K562 (cell line): ENCODE results near the gene ORAI2. TPM values are rescaled to one million over a fixed set of nuclear protein-coding genes. Genes with fewer than 3 reads are reported as not detected.
A peak's percentile ranks its signal among the peaks of the same experiment; 100 is the strongest.

Experiments
- ARID4B ChIP-seq: sonication (generic); formaldehyde crosslinking; IDR thresholded peaks from 2 replicates; pipeline ENCODE4 v1.8.0; 2022; ENCODE audit warnings: mild to moderate bottlenecking, missing genetic modification reagents
- BRCA1 ChIP-seq, 2 experiments: fragments of 450-650 bp in 1 of 2; sonication (generic) in 1 of 2; formaldehyde crosslinking in 1 of 2; IDR thresholded peaks; 2 replicates each; pipeline versions ENCODE4 v1.5.0 to v1.6.1; 2017 to 2020; ENCODE audit warnings: mild to moderate bottlenecking in 1 of 2, missing genetic modification reagents in 1 of 2
- CTCFL ChIP-seq: IDR thresholded peaks from 2 replicates; pipeline ENCODE4 v1.6.1; 2011; ENCODE audit warnings: borderline replicate concordance, low read depth, mild to moderate bottlenecking, moderate library complexity, low read length; ENCODE audit not compliant: insufficient read depth, poor library complexity, severe bottlenecking
- ESRRA ChIP-seq: fragments of 450-650 bp; IDR thresholded peaks from 2 replicates; pipeline ENCODE4 v1.6.1; 2014; ENCODE audit warnings: low read depth, mild to moderate bottlenecking, moderate library complexity, borderline replicate concordance
- ETV6 ChIP-seq, 3 experiments: fragments of 150-350 bp in 1 of 3; sonication (generic) in 1 of 3; formaldehyde crosslinking in 1 of 3; IDR thresholded peaks; 2 replicates each; pipeline versions ENCODE4 v1.6.1 to v1.8.0; 2014 to 2022; ENCODE audit warnings: borderline replicate concordance in 2 of 3, low read depth in 2 of 3, antibody characterized with exemption in 1 of 3, low read length in 1 of 3, mild to moderate bottlenecking in 1 of 3, missing genetic modification reagents in 1 of 3
- GTF2F1 ChIP-seq: IDR thresholded peaks from 2 replicates; pipeline ENCODE4 v1.6.1; 2011; ENCODE audit warnings: low read depth, low read length, improper control_type of control experiment
- HINFP ChIP-seq: fragments of 450-650 bp; conservative IDR thresholded peaks from 2 replicates; pipeline ENCODE4 v1.6.1; 2016; ENCODE audit warnings: missing genetic modification characterization, low read depth, mild to moderate bottlenecking, control low read depth, missing compliant biosample characterization
- MAZ ChIP-seq, 2 experiments: fragments of 450-650 bp in 1 of 2; sonication (generic) in 1 of 2; formaldehyde crosslinking; IDR thresholded peaks in 1 of 2; conservative IDR thresholded peaks in 1 of 2; 2 replicates each; pipeline versions ENCODE4 v1.4.0 to v1.5.0; 2020; ENCODE audit warnings: mild to moderate bottlenecking in 1 of 2, missing genetic modification reagents in 1 of 2
- NFYB ChIP-seq: IDR thresholded peaks from 2 replicates; pipeline ENCODE4 v1.6.1; 2011; ENCODE audit warnings: mild to moderate bottlenecking, moderate library complexity; ENCODE audit not compliant: insufficient read length; ENCODE audit errors: extremely low read depth
- POLR3G ChIP-seq: IDR thresholded peaks from 2 replicates; pipeline ENCODE4 v1.6.1; 2011; ENCODE audit not compliant: insufficient read length, insufficient replicate concordance; ENCODE audit errors: extremely low read depth
- PREB ChIP-seq: sonication (generic); formaldehyde crosslinking; IDR thresholded peaks from 2 replicates; pipeline ENCODE4 v1.8.1; 2023; ENCODE audit warnings: mild to moderate bottlenecking, missing genetic modification reagents
- RFX1 ChIP-seq: fragments of 450-650 bp; IDR thresholded peaks from 2 replicates; pipeline ENCODE4 v1.6.1; 2016; ENCODE audit warnings: mild to moderate bottlenecking, moderate library complexity
- RFX5 ChIP-seq: IDR thresholded peaks from 2 replicates; pipeline ENCODE4 v1.6.1; 2011; ENCODE audit warnings: low read depth, mild to moderate bottlenecking, improper control_type of control experiment, low read length
- SAFB2 ChIP-seq: fragments of 200-400 bp; formaldehyde crosslinking; IDR thresholded peaks from 2 replicates; pipeline ENCODE4 v1.6.1; 2018; ENCODE audit warnings: borderline replicate concordance, low read length, low read depth, moderate library complexity; ENCODE audit not compliant: severe bottlenecking
- XRCC5 ChIP-seq: fragments of 200-400 bp; formaldehyde crosslinking; IDR thresholded peaks from 2 replicates; pipeline ENCODE4 v1.6.1; 2017; ENCODE audit warnings: low read depth, mild to moderate bottlenecking, low read length
- ZNF695 ChIP-seq: fragments of 450-650 bp; formaldehyde crosslinking; IDR thresholded peaks from 2 replicates; pipeline ENCODE4 v1.4.0; 2020; ENCODE audit warnings: mild to moderate bottlenecking, moderate library complexity
- polyA plus RNA-seq, 8 experiments: library from polyadenylated mRNA; depleted of rRNA in 4 of 8; stranded (reverse) in 5 of 8; unstranded in 3 of 8; fragments of >200 nt; fragmentation: Nextera tagmentation in 2 of 8; fragmentation: Illumina TruSeq in 1 of 8; extraction: Ambion mirVana in 2 of 8; extraction: Trizol in 1 of 8; gene quantifications; 2 replicates each; pipeline versions ENCODE4 v1.2.1 to v1.2.3, GENCODE V29; 2011 to 2014; ENCODE audit warnings: inconsistent platforms in 1 of 8, missing spikeins in 1 of 8
- total RNA-seq, 7 experiments: library from RNA; depleted of rRNA in 6 of 7; stranded (reverse); fragments of >200 nt in 6 of 7; fragmentation: Illumina TruSeq in 2 of 7; extraction: Trizol in 2 of 7; gene quantifications; 2 replicates each; pipeline versions ENCODE4 v1.2.1 to v1.2.3, GENCODE V29; 2011 to 2021; ENCODE audit warnings: low replicate concordance in 1 of 7

ORAI2 gene
- total and polyA plus RNA-seq, 9 of the 15 experiments (the other 6 are each of a cell fraction or from before 2014, with no cell fraction given): 1.1 to 27.7 (median 9.2) TPM

- no peak for TF ChIP-seq XRCC5
- peak; percentile 74; the same call in 1 of the 2 replicates for TF ChIP-seq ESRRA
- TF ChIP-seq PREB (CRISPR knock-in tag): peak; percentile 95; the same call in 1 of the 2 replicates
- TF ChIP-seq BRCA1 (IDR thresholded peaks at IDR 0.05): no peak
- no peak for TF ChIP-seq BRCA1 (CRISPR knock-in tag; IDR thresholded peaks at IDR 0.05)
- no peak for TF ChIP-seq RFX5
- no peak for TF ChIP-seq ETV6 (IDR thresholded peaks at IDR 0.05; ENCODE audit: borderline replicate concordance in 1 of 2, low read depth in 2 of 2, low read length in 1 of 2)
- TF ChIP-seq ETV6 (CRISPR knock-in tag; IDR thresholded peaks at IDR 0.05; ENCODE audit: borderline replicate concordance): no peak
- TF ChIP-seq CTCFL: peak; percentile 92
- no peak for TF ChIP-seq ZNF695 (CRISPR knock-in tag)
- TF ChIP-seq GTF2F1: 0 out of 2 replicates have a peak, but pooled peaks have one; percentile 23
- TF ChIP-seq NFYB: no peak
- TF ChIP-seq POLR3G: no peak
- peak; percentile 71; the same call in 1 of the 2 replicates for TF ChIP-seq RFX1
- peak; percentile 96 to 99 for TF ChIP-seq MAZ (CRISPR knock-in tag; conservative IDR thresholded peaks at IDR 0.05 in 1 of 2, IDR thresholded peaks at IDR 0.05 in 1 of 2)
- TF ChIP-seq SAFB2: no peak
- peak; percentile 85 for TF ChIP-seq HINFP
- peak; percentile 95 for TF ChIP-seq ARID4B (CRISPR knock-in tag)
Measured at GRCh38 chr7:102464577-102465280, 31.4 kb downstream of the ORAI2 start, which contains the start of the genes ALKBH4 and LRWD1 (continued).
